T-helper 2 cell (primary cell): ENCODE results near the gene SPON1.

Experiments used
- DNase-seq, 5 experiments: peaks; one replicate each; pipeline versions ENCODE4 v3.0.0 to v3.0.0-alpha.2; 2012 to 2022

The SPON1 gene

DNA sequence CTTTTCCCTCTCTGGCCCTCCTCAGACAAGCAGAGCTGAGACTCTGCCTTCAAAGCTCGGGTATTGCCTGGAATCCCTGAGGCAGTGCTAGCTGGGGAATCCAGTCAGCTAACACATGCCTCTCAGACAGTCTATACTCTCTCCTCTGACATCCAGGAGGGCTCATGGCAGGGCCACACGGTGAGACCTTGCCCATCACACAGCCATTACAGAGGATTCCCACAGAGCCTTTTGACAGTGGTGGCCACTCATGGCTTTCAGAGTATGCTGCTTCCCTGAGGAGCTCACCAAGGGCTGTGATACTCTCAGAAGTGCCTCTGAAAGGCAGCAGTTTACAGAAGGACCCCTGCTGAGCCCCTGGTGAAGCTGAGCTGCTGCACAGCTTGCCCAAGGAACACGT lies 231.1 kb downstream of the SPON1 start:
- no peak for DNase-seq

DNA sequence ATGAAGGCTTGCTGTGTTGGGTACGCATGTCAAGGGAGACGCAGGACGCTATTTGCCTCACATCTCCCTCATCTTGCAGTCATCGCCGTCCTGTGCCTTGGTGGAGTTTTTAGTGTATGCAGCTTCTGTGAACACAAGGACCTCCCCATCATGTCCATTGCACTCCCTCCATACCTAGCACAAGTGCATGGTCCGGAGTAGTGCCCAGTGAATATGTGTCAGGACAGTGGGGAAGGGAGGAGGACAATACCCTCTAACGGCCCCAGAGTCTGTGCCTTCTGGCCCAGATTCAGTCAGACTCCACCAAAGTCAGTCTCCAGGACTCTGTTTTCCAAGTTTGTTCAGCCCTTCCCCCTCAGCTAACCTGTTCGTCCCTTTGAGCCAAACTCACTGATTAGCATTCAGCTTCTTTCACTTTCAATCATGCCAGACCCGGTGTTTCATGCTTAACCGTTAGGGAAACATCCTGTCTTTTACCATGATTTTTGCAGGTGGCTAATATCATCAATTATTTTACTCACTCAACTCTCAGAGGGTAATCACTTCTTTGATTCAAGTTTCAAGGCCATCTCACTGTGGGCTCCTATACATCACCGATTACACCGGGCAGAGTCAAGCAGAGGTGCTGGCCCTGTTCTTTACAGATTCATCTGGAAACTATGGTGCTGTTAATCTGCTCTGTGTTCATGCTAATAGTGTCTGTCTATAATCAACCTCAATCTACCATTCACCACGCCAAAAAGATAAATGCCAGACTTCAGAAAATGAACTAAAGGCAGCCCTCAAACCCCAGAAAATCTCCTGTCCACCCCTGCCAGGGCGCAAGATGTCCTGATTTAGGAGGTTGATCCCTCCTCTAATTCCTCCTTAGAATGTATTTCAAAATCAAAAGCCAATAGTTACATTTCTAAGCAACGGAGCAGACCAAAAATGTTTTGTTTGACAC lies 240.0 kb downstream of the SPON1 start:
- peak in 1 of 5 experiments; percentile 59 for DNase-seq

DNA sequence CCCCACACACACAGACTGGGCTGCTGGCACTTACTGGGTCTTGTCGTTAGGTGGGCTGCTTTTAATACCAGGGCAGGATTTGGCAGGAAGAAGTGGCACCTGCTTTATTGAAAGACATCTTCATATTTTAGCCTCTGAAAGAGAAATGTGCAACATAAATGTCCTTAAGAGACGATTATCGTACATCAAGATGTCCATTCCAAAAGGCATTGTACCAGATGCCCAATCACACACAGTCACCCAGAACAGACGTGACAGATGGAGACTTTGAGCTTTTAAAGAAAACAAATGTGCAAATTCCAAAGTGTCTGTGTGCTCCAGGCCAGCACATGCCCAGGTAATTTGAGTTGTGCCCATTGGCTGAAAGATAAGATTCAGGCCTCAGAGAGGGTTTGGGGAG lies 240.8 kb downstream of the SPON1 start:
- no peak for DNase-seq

- no peak for DNase-seq
These were observed 250.5 kb downstream of the SPON1 start for GRCh38 chr11:14212986-14213385.

DNA sequence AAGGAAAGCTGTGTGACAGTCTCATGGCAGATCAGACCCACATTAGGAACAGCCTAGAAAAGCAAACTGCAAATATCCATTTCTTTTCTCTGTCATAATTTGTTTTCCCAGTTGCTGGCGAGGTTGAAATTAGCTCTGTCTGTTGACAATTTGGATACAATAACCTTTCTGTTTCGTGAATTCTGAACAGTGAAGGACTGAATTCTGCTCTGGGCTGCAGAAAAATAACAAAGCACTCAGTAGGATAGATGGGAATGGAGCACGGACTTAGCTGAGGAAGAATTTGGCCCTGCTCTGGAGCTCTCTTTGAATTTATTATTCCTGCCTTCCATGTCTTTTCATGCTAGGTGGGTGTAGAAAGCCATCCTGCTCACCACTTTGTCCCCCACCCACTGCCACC lies 256.2 kb downstream of the SPON1 start:
- DNase-seq: no peak

DNA sequence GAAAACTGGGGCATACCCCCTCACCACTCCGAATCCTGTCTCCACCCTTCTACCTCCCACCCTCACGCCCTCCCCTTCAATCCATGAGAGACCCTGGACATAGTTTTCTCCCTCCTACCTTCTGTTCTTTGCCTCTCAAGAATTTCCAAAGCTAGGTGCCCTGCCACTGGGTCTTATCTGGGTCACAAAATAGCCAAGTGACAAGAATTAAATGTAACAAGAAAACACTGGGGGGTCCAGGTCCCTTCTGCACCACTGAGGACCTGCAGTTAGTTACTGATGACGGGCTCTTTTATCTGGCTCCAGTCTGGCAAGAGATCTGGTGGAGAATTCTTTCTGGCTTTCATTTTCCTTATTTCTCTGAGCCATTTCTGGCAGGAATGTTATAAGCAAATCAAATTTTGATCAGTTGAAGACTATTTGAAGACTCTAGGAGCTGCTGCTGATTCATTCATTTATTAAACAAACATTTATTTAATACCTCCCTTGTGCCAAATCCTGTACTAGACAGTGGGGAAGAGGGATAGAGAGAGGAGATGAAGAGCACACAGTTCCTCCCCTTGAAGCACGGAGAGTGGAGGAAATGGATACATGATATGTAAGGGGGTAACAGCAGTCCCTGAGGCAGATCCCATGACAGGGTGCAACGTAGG lies 261.2 kb downstream of the SPON1 start:
- no peak for DNase-seq

- DNase-seq: peak in 1 of 5 experiments; percentile 45
These were observed 261.9 kb downstream of the SPON1 start for GRCh38 chr11:14224395-14224794.

- DNase-seq: no peak
These were observed 263.1 kb downstream of the SPON1 start for GRCh38 chr11:14225666-14226065.

DNA sequence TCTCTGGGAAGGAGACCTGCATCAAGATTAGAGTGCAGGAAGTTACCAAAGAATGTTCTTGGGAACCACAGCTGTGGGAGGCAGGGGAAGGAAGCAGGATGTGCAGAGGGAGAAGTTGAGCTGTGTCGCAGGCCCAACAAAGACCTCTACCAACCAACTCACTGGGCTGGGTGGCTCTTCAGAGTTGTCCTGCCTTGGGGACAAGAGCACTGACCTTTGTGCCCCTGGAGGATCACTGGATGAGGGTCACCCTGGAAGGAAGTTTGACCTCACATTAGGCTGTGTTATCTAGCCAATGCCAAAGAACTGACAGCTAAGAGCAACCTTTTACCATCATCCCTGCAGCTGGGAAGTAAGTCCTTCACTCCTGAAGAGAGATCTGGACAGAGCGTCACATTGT lies 265.8 kb downstream of the SPON1 start:
- no peak for DNase-seq

DNA sequence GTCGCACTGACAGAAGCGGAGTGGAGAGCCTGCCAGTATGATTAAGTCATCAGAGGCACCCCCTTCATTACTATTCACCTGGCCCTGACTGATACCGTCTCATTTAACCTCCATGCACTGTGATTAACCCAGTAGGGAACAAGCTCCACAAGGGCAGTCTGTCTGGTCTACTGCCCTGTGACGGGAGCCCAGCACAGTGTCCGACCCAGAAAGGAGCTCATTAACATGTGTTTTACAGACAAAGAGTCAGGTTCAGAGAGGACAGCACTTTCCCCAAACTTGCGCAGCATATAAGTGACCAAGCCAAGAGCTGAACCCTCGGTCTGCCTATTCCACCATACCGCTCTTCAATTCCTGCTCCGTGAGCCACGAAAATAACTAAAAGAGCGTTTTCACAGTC lies 266.9 kb downstream of the SPON1 start:
- DNase-seq: no peak

DNA sequence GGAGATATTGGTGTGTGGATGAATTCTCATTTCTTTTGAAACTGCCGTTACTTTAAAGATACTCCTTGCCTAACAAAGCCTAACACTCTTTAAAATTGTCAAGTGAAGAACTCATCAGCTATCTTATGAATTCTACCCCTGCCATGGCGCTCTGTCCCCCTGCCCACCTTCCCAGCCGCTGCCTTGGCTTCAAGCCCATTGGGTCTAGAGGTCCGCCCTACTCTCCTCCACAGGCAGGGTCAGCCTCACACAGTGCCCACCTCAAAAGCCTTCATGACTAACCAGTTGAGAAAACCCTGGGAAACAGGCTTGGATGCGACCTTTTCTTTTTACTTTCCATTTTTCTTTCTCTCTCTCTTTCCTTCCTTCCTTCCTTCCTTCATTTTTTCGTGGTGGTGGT lies 267.9 kb downstream of the SPON1 start:
- DNase-seq: no peak

DNA sequence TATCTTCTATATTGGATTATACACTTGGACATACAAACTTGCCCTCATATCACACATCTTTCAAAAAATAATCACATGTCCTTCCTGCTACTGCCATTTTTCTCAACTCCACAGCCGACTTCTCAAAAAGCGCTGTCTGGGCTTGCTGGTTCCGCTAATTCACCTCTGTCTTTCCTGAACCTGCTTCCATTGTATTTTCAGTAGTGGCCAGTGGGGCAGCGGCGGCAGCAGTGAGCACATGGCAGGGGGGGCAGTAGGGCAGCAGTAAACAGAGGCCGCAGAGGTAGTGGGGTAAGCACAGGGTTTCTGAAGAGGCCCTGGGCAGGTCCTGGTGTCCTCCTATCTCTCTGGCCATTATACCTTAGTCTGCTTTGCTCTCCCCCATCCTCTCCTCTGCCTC lies 270.1 kb downstream of the SPON1 start:
- DNase-seq: no peak

- DNase-seq: no peak
These were observed 271.9 kb downstream of the SPON1 start for GRCh38 chr11:14234446-14234845.

DNA sequence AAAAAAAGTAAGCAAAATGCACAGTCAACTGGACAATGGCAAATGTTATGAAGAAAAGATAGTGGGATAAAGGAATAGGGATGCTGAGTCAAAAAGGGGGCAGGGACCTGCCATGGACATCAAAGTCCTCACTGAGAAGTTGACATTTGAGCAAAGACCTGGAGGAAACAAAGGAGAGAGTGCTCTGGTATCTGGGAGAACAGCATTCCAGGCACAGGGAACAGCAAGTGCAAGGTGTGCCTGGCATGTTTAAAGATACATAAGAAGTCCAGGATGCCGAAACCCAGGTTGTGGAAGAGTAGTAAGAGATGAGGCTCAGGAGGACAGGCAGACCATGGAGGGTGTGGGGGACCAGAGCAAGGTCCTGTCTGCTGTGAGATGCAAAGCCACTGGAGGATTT lies 273.2 kb downstream of the SPON1 start:
- no peak for DNase-seq

- DNase-seq: peak in 1 of 5 experiments; percentile 7
These were observed 275.0 kb downstream of the SPON1 start for GRCh38 chr11:14237444-14237961.

DNA sequence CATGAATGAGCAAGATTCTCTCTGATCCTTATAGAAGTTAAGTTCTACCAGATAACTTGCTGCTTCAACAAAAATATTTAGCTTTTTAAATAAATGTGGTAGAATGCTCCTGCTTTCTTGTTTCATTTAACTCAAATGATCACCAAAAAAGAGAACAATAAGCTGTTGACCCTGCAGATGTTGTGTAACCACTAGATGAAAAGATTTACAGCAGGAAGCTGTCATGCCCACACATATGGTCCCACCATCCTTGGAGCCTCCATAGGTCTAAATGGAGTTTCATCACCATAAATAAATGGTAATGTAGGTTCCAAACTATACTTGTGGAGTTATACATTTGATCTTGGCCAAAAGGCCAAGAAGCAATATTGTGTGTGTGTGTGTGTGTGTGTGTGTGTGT lies 277.7 kb downstream of the SPON1 start:
- no peak for DNase-seq

GRCh38 chr11:14240951-14241350 lies 278.4 kb downstream of the SPON1 start:
- no peak for DNase-seq

GRCh38 chr11:14242187-14242586 lies 279.7 kb downstream of the SPON1 start:
- DNase-seq: no peak

GRCh38 chr11:14242733-14243132 lies 280.2 kb downstream of the SPON1 start:
- DNase-seq: no peak

DNA sequence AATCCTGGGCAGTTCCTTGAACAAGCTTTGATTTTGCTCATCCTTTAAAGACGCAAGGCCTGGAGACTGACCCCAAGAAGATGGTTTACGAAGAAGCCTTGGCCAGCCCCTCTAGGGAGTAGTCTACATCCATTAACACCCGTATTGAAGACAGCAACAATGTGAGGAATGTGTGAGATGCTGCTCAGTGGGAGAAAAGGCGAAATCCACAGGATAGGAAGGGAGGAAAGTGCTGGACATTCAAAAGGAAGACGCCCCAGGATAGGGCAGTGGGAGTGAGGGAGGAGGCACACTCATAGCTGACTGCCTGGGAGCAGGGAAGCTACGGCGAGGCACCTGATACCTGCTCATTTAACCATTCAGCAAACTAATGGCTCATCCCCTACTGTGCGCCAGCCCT lies 282.4 kb downstream of the SPON1 start:
- DNase-seq: no peak

- no peak for DNase-seq
These were observed 282.9 kb downstream of the SPON1 start for GRCh38 chr11:14245444-14245843.

- DNase-seq: peak in 1 of 5 experiments; percentile 56
These were observed 286.1 kb downstream of the SPON1 start for GRCh38 chr11:14248580-14248981.

- peak; percentile 36 to 62 (median 47) for DNase-seq
These were observed 286.8 kb downstream of the SPON1 start for GRCh38 chr11:14249121-14249963.
